HCT116 (cell line): Measurements from ENCODE around the gene NFIX. TPM values are rescaled to one million over a fixed set of nuclear protein-coding genes. Genes with fewer than 3 reads are reported as not detected.

Experiments used
- ATAC-seq: fragments of 200-7000 bp; cut with Tn5 transposase; 2 replicates; pipeline ENCODE4 v1.9.1; 2020; ENCODE audit warnings: mild to moderate bottlenecking, moderate library complexity
- BruUV-seq: library from RNA; stranded (reverse); fragments of 400-500 nt; replicated peaks from 2 replicates; lab custom pipeline; 2021; lab: Mats Ljungman, UMichigan
- CTCF ChIA-PET: fragments of 300-600 bp; sonication (Branson Sonifier 250); formaldehyde crosslinking; loops from one replicate; lab custom pipeline; 2021; ENCODE audit warnings: antibody characterized with exemption; lab: Charles Lee
- POLR2A ChIA-PET: fragments of 300-600, 350-600 bp; sonication (Branson Sonifier 250); formaldehyde crosslinking; loops from one replicate; lab custom pipeline; 2021; ENCODE audit warnings: antibody characterized with exemption; lab: Charles Lee
- RAD21 ChIA-PET, 2 experiments: fragments of 300-600 bp; sonication (Branson Sonifier 250); formaldehyde crosslinking; loops; one replicate each; lab custom pipeline; 2023; ENCODE audit warnings: low total read pairs in 2 of 2; ENCODE audit not compliant: uncharacterized antibody in 2 of 2, unreplicated experiment in 2 of 2, low non-redundant PET in 1 of 2; lab: Charles Lee
- DNase-seq: peaks from one replicate; pipeline ENCODE4 v3.0.0-alpha.2; 2010; ENCODE audit warnings: low read depth, low spot score
- H2AFZ ChIP-seq: fragments of 200-600 bp; shearing (Covaris generic), sonication (generic); 2 replicates; pipeline ENCODE4 v1.6.1; 2017; ENCODE audit warnings: low read depth, mixed run types, mixed read lengths, antibody characterized with exemption, low read length; ENCODE audit not compliant: poor library complexity, severe bottlenecking
- H3K27ac ChIP-seq: 2 replicates; pipeline ENCODE4 v1.5.1; 2012; ENCODE audit warnings: low read depth, low read length
- H3K27me3 ChIP-seq: fragments of 200-600 bp; sonication (generic); 2 replicates; pipeline ENCODE4 v1.6.1; 2016; ENCODE audit warnings: mixed run types, low read length, mixed read lengths; ENCODE audit not compliant: insufficient read depth
- H3K36me3 ChIP-seq, 2 experiments: fragments of 200-500 bp in 1 of 2; fragments of 200-600 bp in 1 of 2; sonication (Bioruptor generic) in 1 of 2; sonication (generic) in 1 of 2; 2 replicates each; pipeline versions ENCODE4 v1.5.1 to v1.6.1; 2014 to 2016; ENCODE audit warnings: low read length in 2 of 2, inconsistent platforms in 1 of 2, mixed read lengths in 1 of 2, mixed run types in 1 of 2; ENCODE audit not compliant: insufficient read depth in 2 of 2, control insufficient read depth in 1 of 2
- H3K4me1 ChIP-seq, 2 experiments: fragments of 200-600 bp in 1 of 2; sonication (generic) in 1 of 2; 2 replicates each; pipeline versions ENCODE4 v1.5.1 to v1.6.1; 2012 to 2017; ENCODE audit warnings: low read length in 2 of 2, inconsistent platforms in 1 of 2, mild to moderate bottlenecking in 1 of 2, mixed read lengths in 1 of 2, mixed run types in 1 of 2, moderate library complexity in 1 of 2; ENCODE audit not compliant: insufficient read depth in 2 of 2, control insufficient read depth in 1 of 2
- H3K4me2 ChIP-seq: fragments of 200-600 bp; sonication (generic); 2 replicates; pipeline ENCODE4 v1.6.1; 2017; ENCODE audit warnings: mixed run types, low read length, mixed read lengths
- H3K4me3 ChIP-seq, 2 experiments: fragments of 200-600 bp in 1 of 2; sonication (generic) in 1 of 2; replicated peaks in 1 of 2; 2 replicates each; pipeline ENCODE4 v1.5.1; 2011 to 2016; ENCODE audit warnings: low read length in 2 of 2, control low read depth in 1 of 2, low read depth in 1 of 2, mild to moderate bottlenecking in 1 of 2, mixed read lengths in 1 of 2, mixed run types in 1 of 2
- H3K79me2 ChIP-seq: fragments of 200-600 bp; sonication (generic); 2 replicates; pipeline ENCODE4 v1.6.1; 2017; ENCODE audit warnings: mild to moderate bottlenecking, mixed run types, low read length, moderate library complexity, mixed read lengths; ENCODE audit not compliant: insufficient read depth
- H3K9ac ChIP-seq: fragments of 200-600 bp; sonication (generic); 2 replicates; pipeline ENCODE4 v1.6.1; 2016; ENCODE audit warnings: low read length, mixed read lengths
- H3K9me2 ChIP-seq: fragments of 200-600 bp; sonication (generic), shearing (Covaris generic); 2 replicates; pipeline ENCODE4 v1.6.1; 2017; ENCODE audit warnings: mixed run types, mild to moderate bottlenecking, moderate library complexity; ENCODE audit not compliant: insufficient read depth
- H3K9me3 ChIP-seq, 2 experiments: fragments of 200-500 bp in 1 of 2; fragments of 200-600 bp in 1 of 2; sonication (Bioruptor generic) in 1 of 2; sonication (generic) in 1 of 2; 2 replicates each; pipeline ENCODE4 v1.6.1; 2014 to 2017; ENCODE audit warnings: low read length in 2 of 2, mixed read lengths in 2 of 2, inconsistent platforms in 1 of 2, low read depth in 1 of 2, mild to moderate bottlenecking in 1 of 2, mixed run types in 1 of 2, moderate library complexity in 1 of 2; ENCODE audit not compliant: control insufficient read depth in 1 of 2, insufficient read depth in 1 of 2
- H4K20me1 ChIP-seq: fragments of 200-600 bp; sonication (generic), shearing (Covaris generic); 2 replicates; pipeline ENCODE4 v1.6.1; 2017; ENCODE audit warnings: mixed run types, mild to moderate bottlenecking, moderate library complexity; ENCODE audit not compliant: insufficient read depth
- ELF1 ChIP-seq: IDR thresholded peaks from 2 replicates; pipeline ENCODE4 v1.6.1; 2012; ENCODE audit warnings: low read depth, borderline replicate concordance
- TCF7L2 ChIP-seq: IDR thresholded peaks from 2 replicates; pipeline ENCODE4 v1.7.0; 2011; ENCODE audit warnings: borderline replicate concordance, inconsistent platforms; ENCODE audit not compliant: insufficient read depth, insufficient read length; ENCODE audit errors: extremely low read depth
- ZFX ChIP-seq: fragments of 450-650 bp; IDR thresholded peaks from 2 replicates; pipeline ENCODE4 v1.6.1; 2017
- intact Hi-C: fragments of 100-400 bp; cut with micrococcal nuclease; formaldehyde crosslinking; loops from 2 replicates; pipeline ENCODE4 v1.10.0; 2022
- total RNA-seq: library from RNA; stranded (reverse); gene quantifications from one replicate; pipeline ENCODE4 v1.2.1, GENCODE V29; 2021; ENCODE audit not compliant: unreplicated experiment

Gene NFIX
- total RNA-seq, 1 experiment from 2014 or later: 34.8 TPM

DNA sequence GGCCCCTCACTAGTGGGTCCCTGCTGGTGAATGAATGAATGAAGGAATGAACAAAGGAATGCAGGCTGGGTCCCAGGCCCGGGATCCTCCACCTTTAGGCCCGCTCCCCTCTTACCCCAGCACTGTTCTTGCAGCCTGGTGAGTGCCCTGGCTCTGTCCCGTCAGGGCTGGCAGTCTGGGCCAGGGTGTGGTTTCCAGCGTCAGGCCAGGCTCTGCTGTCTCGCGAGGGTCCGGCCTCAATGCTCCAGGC, 107.1 kb downstream of the NFIX start:
- Histone ChIP-seq H3K36me3 (peaks cover 0 to 1% of the 10 kb centered on the region in 2 experiments; a peak in 1 of 4 replicates), H3K9me3 (no peaks in the 10 kb centered on the region), H3K4me2 (peak overlapping the region; percentile 56), H3K79me2 (no peaks in the 10 kb centered on the region), H3K9me2 (no peaks in the 10 kb centered on the region), H3K27ac (peak overlapping the region; percentile 16; the same call in 1 of the 2 replicates), H3K4me1 (peaks cover 3 to 38% of the 10 kb centered on the region in 2 experiments; a peak in 3 of 4 replicates), H4K20me1 (no peaks in the 10 kb centered on the region), H2AFZ (no peak overlapping the region), H3K4me3 (peak overlapping the region; percentile 28 to 45), H3K9ac (peak overlapping the region; percentile 44), H3K27me3 (no peaks in the 10 kb centered on the region)
- TF ChIP-seq ZFX (0 out of 2 replicates have a peak, but pooled peaks have one; percentile 45), TCF7L2 (no peak)
- BruUV-seq: TSS peak; percentile 39
- CTCF ChIA-PET: no interaction called here
- POLR2A ChIA-PET: no interaction called here
- DNase-seq: no peak
- RAD21 ChIA-PET: no interaction called here
- intact Hi-C loops: no loop called here
- peak; percentile 33; the same call in 1 of the 2 replicates for ATAC-seq

- H2AFZ ChIP-seq: no peak within 1 kb of the TSS
- ATAC-seq (peak; percentile 54), DNase-seq (no peak)
- H4K20me1 ChIP-seq: no peaks in the 10 kb centered on the region
- H3K27me3 ChIP-seq: no peaks in the 10 kb centered on the region
- peak within 1 kb of the TSS; percentile 28 to 45 for H3K4me3 ChIP-seq
- no peaks in the 10 kb centered on the region for H3K79me2 ChIP-seq
- no TSS peak for BruUV-seq
- ChIA-PET RAD21 (no interaction called here), CTCF (no interaction called here), POLR2A (no interaction called here)
- no peak for TF ChIP-seq ELF1
- peaks cover 3 to 32% of the 10 kb centered on the region in 2 experiments; a peak in 3 of 4 replicates for H3K4me1 ChIP-seq
- peaks cover 0 to 6% of the 10 kb centered on the region in 2 experiments; a peak in 1 of 4 replicates for H3K36me3 ChIP-seq
- no peaks in the 10 kb centered on the region for H3K9me3 ChIP-seq
- H3K4me2 ChIP-seq: peak within 1 kb of the TSS; percentile 56
- no peaks in the 10 kb centered on the region for H3K9me2 ChIP-seq
- H3K27ac ChIP-seq: peak within 1 kb of the TSS; percentile 16; the same call in 1 of the 2 replicates
- H3K9ac ChIP-seq: peak within 1 kb of the TSS; percentile 44
- intact Hi-C loops: no loop called here
These were observed 107.6 kb downstream of the NFIX start, which contains the start of gene LYL1 for GRCh38 chr19:13102666-13103580. Gene LYL1 (minus strand): TSS chr19:13102858. CDS start chr19:13101171, 1,687 bp downstream.
